ENCODE data around the gene PROS1. TPM values are rescaled to one million over a fixed set of nuclear protein-coding genes. Genes with fewer than 3 reads are reported as not detected.

Gene PROS1
- total RNA-seq = 5.0 and 7.5 TPM in 2 replicates

GRCh38 chr3:93973131-93974126, at the start of gene PROS1:
Gene PROS1, minus strand, starts transcription at chr3:93973896. Its CDS starts 147 bp downstream, at chr3:93973749.

GRCh38 chr3:93979850-93980676, 6.4 kb upstream of the PROS1 start, which contains the start of gene ARL13B:
Gene ARL13B, plus strand, starts transcription at chr3:93980155. Its CDS starts 269 bp downstream, at chr3:93980424.

Small RNA genes lying within 50 kb of the gene (small RNA-seq; reads per million reads assigned to genes)
- gene RF00019 (not detected), gene RNU6-488P (not detected), gene RNU6-511P (not detected)

Other genes starting within 250 kb of the PROS1 start
- 3.9 and 4.7 TPM in 2 replicates for gene ARL13B, start 6.3 kb upstream of the PROS1 start, total RNA-seq
- gene STX19, start 54.7 kb upstream of the PROS1 start, total RNA-seq = 0.79 and 1.2 TPM in 2 replicates
- gene DHFR2, start 89.0 kb upstream of the PROS1 start, total RNA-seq = 2.6 and 5.1 TPM in 2 replicates
- gene NSUN3, start 89.2 kb upstream of the PROS1 start, total RNA-seq = 7.5 and 12.3 TPM in 2 replicates